Esophagus (tissue), 2 donors: Measurements from ENCODE around the gene POTEC. TPM values are rescaled to one million over a fixed set of nuclear protein-coding genes. Genes with fewer than 3 reads are reported as not detected.
"Not testable (repeated sequence)": the region's sequence is repeated elsewhere in the genome, so short reads cannot be mapped to it uniquely, and the experiment has no call there.

Experiments used
- H3K27ac ChIP-seq, 2 donors: one replicate each; pipeline ENCODE4 v1.5.1; 2013; ENCODE audit warnings: low read depth in 2 of 2, mild to moderate bottlenecking in 2 of 2, inconsistent platforms in 1 of 2, low read length in 1 of 2, moderate library complexity in 1 of 2
- H3K27me3 ChIP-seq, 2 donors: one replicate each; pipeline ENCODE4 v1.6.1; 2013; ENCODE audit warnings: low read length in 2 of 2, control low read depth in 1 of 2, mild to moderate bottlenecking in 1 of 2; ENCODE audit not compliant: insufficient read depth in 2 of 2, control insufficient read depth in 1 of 2
- H3K36me3 ChIP-seq, 2 donors: one replicate each; pipeline ENCODE4 v1.6.1; 2013; ENCODE audit warnings: low read length in 1 of 2; ENCODE audit not compliant: control insufficient read depth in 2 of 2, insufficient read depth in 2 of 2
- H3K4me1 ChIP-seq, 2 donors: one replicate each; pipeline ENCODE4 v1.6.1; 2013; ENCODE audit warnings: low read length in 1 of 2; ENCODE audit not compliant: control insufficient read depth in 2 of 2, insufficient read depth in 2 of 2
- H3K4me3 ChIP-seq, 2 donors: one replicate each; pipeline ENCODE4 v1.5.1; 2013; ENCODE audit warnings: low read length in 2 of 2, mild to moderate bottlenecking in 2 of 2, low read depth in 1 of 2, moderate library complexity in 1 of 2
- H3K9me3 ChIP-seq, 2 donors: one replicate each; pipeline ENCODE4 v1.6.1; 2013; ENCODE audit warnings: mild to moderate bottlenecking in 2 of 2, low read depth in 1 of 2, low read length in 1 of 2, moderate library complexity in 1 of 2; ENCODE audit not compliant: control insufficient read depth in 2 of 2, insufficient read depth in 1 of 2
- WGBS, 2 donors: extraction: QIAGEN DNeasy Blood & Tissue Kit; methylation state at CpG; one replicate each; pipeline ENCODE4 v1.1.7; 2013; 5-methylcytosine and 5-hydroxymethylcytosine counted together
- polyA plus RNA-seq, 2 donors: library from polyadenylated mRNA; stranded (reverse); fragments of 200-250 nt; gene quantifications; one replicate each; pipeline ENCODE4 v1.2.3, GENCODE V29; 2013
- donor health status: healthy with polysubstance abuse.
- donor health status: Bipolar disorder and iron deficiency.

The POTEC gene
- polyA plus RNA-seq, 2 donors: not detected

- not testable (repeated sequence) for H3K9me3 ChIP-seq
Observed at GRCh38 chr18:14479076-14479475, 64.3 kb downstream of the POTEC start.

GRCh38 chr18:14475520-14475919 lies 67.9 kb downstream of the POTEC start:
- not testable (repeated sequence) for H3K27ac ChIP-seq, H3K4me3 ChIP-seq, H3K36me3 ChIP-seq, H3K9me3 ChIP-seq, H3K27me3 ChIP-seq, H3K4me1 ChIP-seq
- 97 to 98% methylated on average over 15 of the region's 15 CpGs for WGBS, 2 donors

More at GRCh38 chr18:14479076-14479475, 64.3 kb downstream of the POTEC start:
- 91 to 94% methylated on average over 18 of the region's 18 CpGs for WGBS, 2 donors
- not testable (repeated sequence) for H3K36me3 ChIP-seq, H3K27me3 ChIP-seq, H3K27ac ChIP-seq, H3K4me1 ChIP-seq, H3K4me3 ChIP-seq

- H3K4me3 ChIP-seq, H3K27ac ChIP-seq, H3K36me3 ChIP-seq, H3K9me3 ChIP-seq, H3K4me1 ChIP-seq, H3K27me3 ChIP-seq: not testable (repeated sequence)
- 96 to 97% methylated on average over 15 to 18 of the region's 22 CpGs for WGBS, 2 donors
Observed at GRCh38 chr18:14474752-14475151, 68.6 kb downstream of the POTEC start.

GRCh38 chr18:14474007-14474720 lies 69.2 kb downstream of the POTEC start:
- H3K4me1 ChIP-seq, H3K27me3 ChIP-seq, H3K4me3 ChIP-seq, H3K27ac ChIP-seq, H3K36me3 ChIP-seq, H3K9me3 ChIP-seq: not testable (repeated sequence)
- 93 to 94% methylated on average over 25 to 36 of the region's 38 CpGs for WGBS, 2 donors

GRCh38 chr18:14473250-14474006 lies 70.0 kb downstream of the POTEC start:
- WGBS, 2 donors: 91 to 95% methylated on average over 21 to 23 of the region's 23 CpGs
- not testable (repeated sequence) for H3K27me3 ChIP-seq, H3K9me3 ChIP-seq, H3K4me1 ChIP-seq, H3K36me3 ChIP-seq, H3K4me3 ChIP-seq, H3K27ac ChIP-seq

- not testable (repeated sequence) for H3K9me3 ChIP-seq, H3K4me3 ChIP-seq, H3K4me1 ChIP-seq, H3K27ac ChIP-seq, H3K27me3 ChIP-seq, H3K36me3 ChIP-seq
- 71 to 81% methylated on average over 3 of the region's 3 CpGs for WGBS, 2 donors
Observed at GRCh38 chr18:14471286-14471685, 72.1 kb downstream of the POTEC start.

GRCh38 chr18:14470446-14470845 lies 73.0 kb downstream of the POTEC start:
- H3K27me3 ChIP-seq, H3K4me1 ChIP-seq, H3K27ac ChIP-seq, H3K36me3 ChIP-seq, H3K9me3 ChIP-seq, H3K4me3 ChIP-seq: not testable (repeated sequence)
- WGBS, 2 donors: 60 to 72% methylated on average over 3 of the region's 3 CpGs

- H3K36me3 ChIP-seq, H3K27me3 ChIP-seq, H3K9me3 ChIP-seq, H3K4me3 ChIP-seq, H3K27ac ChIP-seq, H3K4me1 ChIP-seq: not testable (repeated sequence)
Observed at GRCh38 chr18:14470046-14470445, 73.4 kb downstream of the POTEC start.

- not testable (repeated sequence) for H3K4me1 ChIP-seq, H3K9me3 ChIP-seq, H3K36me3 ChIP-seq, H3K4me3 ChIP-seq, H3K27me3 ChIP-seq, H3K27ac ChIP-seq
- WGBS, 2 donors: 53 to 82% methylated on average over 1 of the region's 1 CpG
Observed at GRCh38 chr18:14465989-14466388, 77.4 kb downstream of the POTEC start.
